Urinary bladder (tissue), 4 donors: ENCODE data around the gene MRPL11. TPM values are rescaled to one million over a fixed set of nuclear protein-coding genes. Genes with fewer than 3 reads are reported as not detected.
"Not testable (repeated sequence)": the region's sequence is repeated elsewhere in the genome, so short reads cannot be mapped to it uniquely, and the experiment has no call there.

Experiments used
- DNase-seq: peaks from one replicate; pipeline ENCODE4 v3.0.0-alpha.2; 2015; ENCODE audit errors: extremely low spot score
- H3K27ac ChIP-seq: one replicate; pipeline ENCODE4 v1.5.1; 2013; ENCODE audit warnings: low read depth, mild to moderate bottlenecking, moderate library complexity
- H3K36me3 ChIP-seq: one replicate; pipeline ENCODE4 v1.6.1; 2013; ENCODE audit warnings: mild to moderate bottlenecking, moderate library complexity; ENCODE audit not compliant: insufficient read depth
- H3K4me1 ChIP-seq: one replicate; pipeline ENCODE4 v1.6.1; 2013; ENCODE audit warnings: mild to moderate bottlenecking, moderate library complexity; ENCODE audit not compliant: insufficient read depth
- H3K4me3 ChIP-seq: one replicate; pipeline ENCODE4 v1.5.1; 2013; ENCODE audit warnings: low read depth, low read length
- WGBS: extraction: QIAGEN DNeasy Blood & Tissue Kit; methylation state at CpG from one replicate; pipeline ENCODE4 v1.1.7; 2013; 5-methylcytosine and 5-hydroxymethylcytosine counted together
- polyA plus RNA-seq: library from polyadenylated mRNA; stranded (reverse); fragments of 200-250 nt; gene quantifications from one replicate; pipeline ENCODE4 v1.2.3, GENCODE V29; 2013
- total RNA-seq: library from RNA; depleted of rRNA; stranded (reverse); fragments of >200 nt; gene quantifications from one replicate; pipeline ENCODE4 v1.2.3, GENCODE V29; 2014
- donor health status: healthy with polysubstance abuse.
- donor health status: healthy.

MRPL11 gene
- total and polyA plus RNA-seq, 2 donors: 32.9 to 54.9 TPM

GRCh38 chr11:66462010-66462409 lies 23.4 kb upstream of the MRPL11 start:
- no peak for DNase-seq
- no peaks in the 10 kb centered on the region for H3K36me3 ChIP-seq

GRCh38 chr11:66459138-66459778 lies 20.6 kb upstream of the MRPL11 start:
- WGBS: 47% methylated on average over 5 of the region's 5 CpGs
- DNase-seq: no peak
- Histone ChIP-seq H3K27ac (no peak overlapping the region), H3K4me1 (no peaks in the 10 kb centered on the region), H3K36me3 (no peaks in the 10 kb centered on the region), H3K4me3 (no peak overlapping the region)

More at GRCh38 chr11:66462010-66462409, 23.4 kb upstream of the MRPL11 start:
- no peak overlapping the region for H3K4me3 ChIP-seq
- H3K4me1 ChIP-seq: no peaks in the 10 kb centered on the region
- H3K27ac ChIP-seq: no peak overlapping the region

GRCh38 chr11:66457826-66458225 lies 19.2 kb upstream of the MRPL11 start:
- WGBS: 88% methylated on average over 6 of the region's 6 CpGs
- no peak overlapping the region for H3K27ac ChIP-seq

DNA sequence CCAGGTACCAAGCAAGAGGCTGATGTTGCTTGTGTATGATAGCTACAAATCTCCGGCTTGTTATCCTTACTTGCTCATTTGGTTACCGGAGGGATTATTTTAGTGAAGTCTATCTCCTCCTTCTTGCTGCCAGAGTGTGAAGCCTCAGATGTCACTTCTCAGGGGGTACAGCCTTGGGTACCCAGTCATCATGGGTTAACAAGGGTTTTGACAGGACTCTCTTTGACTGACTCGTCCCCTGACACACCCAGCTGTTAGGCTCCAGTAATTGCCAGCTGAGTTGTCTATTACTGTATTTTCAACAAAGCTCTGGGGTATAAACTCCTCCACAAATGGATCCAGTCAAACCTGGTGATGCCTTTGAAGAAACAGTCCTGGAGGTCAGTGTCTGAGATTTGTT lies 16.2 kb upstream of the MRPL11 start:
- Histone ChIP-seq H3K27ac (no peak overlapping the region), H3K4me1 (no peaks in the 10 kb centered on the region), H3K4me3 (no peak overlapping the region), H3K36me3 (no peaks in the 10 kb centered on the region)
- WGBS: 45% methylated on average over 3 of the region's 3 CpGs
- DNase-seq: no peak

More at GRCh38 chr11:66457826-66458225, 19.2 kb upstream of the MRPL11 start:
- Histone ChIP-seq H3K4me3 (no peak overlapping the region), H3K36me3 (no peaks in the 10 kb centered on the region), H3K4me1 (no peaks in the 10 kb centered on the region)
- DNase-seq: no peak

- H3K4me3 ChIP-seq: no peak overlapping the region
- no peak for DNase-seq
- H3K4me1 ChIP-seq: no peaks in the 10 kb centered on the region
- no peak overlapping the region for H3K27ac ChIP-seq
- WGBS: 39% methylated on average over 6 of the region's 6 CpGs
- H3K36me3 ChIP-seq: no peaks in the 10 kb centered on the region
Measured at GRCh38 chr11:66454247-66454646, 15.6 kb upstream of the MRPL11 start.

GRCh38 chr11:66451663-66452062 lies 13.0 kb upstream of the MRPL11 start:
- no peak overlapping the region for H3K27ac ChIP-seq
- no peak overlapping the region for H3K4me3 ChIP-seq
- no peaks in the 10 kb centered on the region for H3K4me1 ChIP-seq
- 87% methylated on average over 4 of the region's 4 CpGs for WGBS
- DNase-seq: no peak
- H3K36me3 ChIP-seq: no peaks in the 10 kb centered on the region

GRCh38 chr11:66450560-66450959 lies 11.9 kb upstream of the MRPL11 start:
- Histone ChIP-seq H3K36me3 (no peaks in the 10 kb centered on the region), H3K4me1 (no peaks in the 10 kb centered on the region), H3K27ac (no peak overlapping the region), H3K4me3 (no peak overlapping the region)
- no peak for DNase-seq
- 65% methylated on average over 4 of the region's 4 CpGs for whole genome bisulfite sequencing

DNA sequence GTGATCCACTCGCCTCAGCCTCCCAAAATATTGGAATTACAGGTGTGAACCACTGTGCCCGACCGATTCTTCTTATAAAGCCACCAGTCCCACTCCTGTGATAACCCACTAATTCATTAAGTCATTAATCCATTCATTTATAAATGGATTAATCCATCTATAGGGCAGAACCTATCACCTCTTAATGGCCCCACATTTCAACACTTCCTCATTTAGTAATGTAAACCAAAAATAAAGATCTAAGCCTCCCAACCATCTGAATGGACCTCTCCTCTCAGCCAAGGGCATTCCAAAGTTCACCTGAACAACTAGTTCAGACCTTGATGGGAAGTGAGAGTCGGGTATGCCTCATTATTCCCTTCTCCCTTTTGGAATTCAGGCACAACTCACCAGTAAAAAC lies 9.9 kb upstream of the MRPL11 start:
- DNase-seq: no peak
- WGBS: 75% methylated on average over 4 of the region's 4 CpGs
- Histone ChIP-seq H3K4me1 (no peaks in the 10 kb centered on the region), H3K36me3 (no peaks in the 10 kb centered on the region), H3K4me3 (no peak overlapping the region), H3K27ac (no peak overlapping the region)

GRCh38 chr11:66447012-66447411 lies 8.4 kb upstream of the MRPL11 start:
- Histone ChIP-seq H3K27ac (no peak overlapping the region), H3K36me3 (no peaks in the 10 kb centered on the region), H3K4me3 (no peak overlapping the region), H3K4me1 (no peaks in the 10 kb centered on the region)
- no peak for DNase-seq

DNA sequence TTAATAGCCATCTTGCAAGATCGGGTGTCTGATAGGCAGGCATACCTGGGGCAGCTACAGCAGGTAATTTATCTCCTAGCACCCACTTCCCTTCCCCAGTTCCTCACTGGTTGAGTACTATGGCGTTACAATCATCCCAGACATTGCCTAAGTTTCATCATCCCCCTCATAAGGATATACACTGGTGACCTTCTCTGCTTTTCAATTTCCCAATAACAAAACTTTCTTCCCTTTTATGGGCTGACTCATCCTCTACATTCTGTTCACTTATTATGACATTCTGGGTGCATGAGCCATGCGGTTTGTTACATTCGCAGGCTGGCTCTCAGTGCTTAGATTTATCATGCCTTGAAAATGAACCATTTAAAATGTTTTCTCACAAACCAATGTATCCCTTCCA lies 5.0 kb upstream of the MRPL11 start:
- Histone ChIP-seq H3K36me3 (no peaks in the 10 kb centered on the region), H3K4me1 (no peaks in the 10 kb centered on the region), H3K27ac (no peak overlapping the region), H3K4me3 (no peak overlapping the region)
- no peak for DNase-seq
- WGBS: 84% methylated on average over 4 of the region's 4 CpGs

GRCh38 chr11:66440940-66441282 lies 2.3 kb upstream of the MRPL11 start:
- not testable (repeated sequence) for H3K27ac ChIP-seq, H3K4me1 ChIP-seq, H3K36me3 ChIP-seq, DNase-seq, H3K4me3 ChIP-seq
- WGBS: 91% methylated on average over 27 of the region's 27 CpGs

DNA sequence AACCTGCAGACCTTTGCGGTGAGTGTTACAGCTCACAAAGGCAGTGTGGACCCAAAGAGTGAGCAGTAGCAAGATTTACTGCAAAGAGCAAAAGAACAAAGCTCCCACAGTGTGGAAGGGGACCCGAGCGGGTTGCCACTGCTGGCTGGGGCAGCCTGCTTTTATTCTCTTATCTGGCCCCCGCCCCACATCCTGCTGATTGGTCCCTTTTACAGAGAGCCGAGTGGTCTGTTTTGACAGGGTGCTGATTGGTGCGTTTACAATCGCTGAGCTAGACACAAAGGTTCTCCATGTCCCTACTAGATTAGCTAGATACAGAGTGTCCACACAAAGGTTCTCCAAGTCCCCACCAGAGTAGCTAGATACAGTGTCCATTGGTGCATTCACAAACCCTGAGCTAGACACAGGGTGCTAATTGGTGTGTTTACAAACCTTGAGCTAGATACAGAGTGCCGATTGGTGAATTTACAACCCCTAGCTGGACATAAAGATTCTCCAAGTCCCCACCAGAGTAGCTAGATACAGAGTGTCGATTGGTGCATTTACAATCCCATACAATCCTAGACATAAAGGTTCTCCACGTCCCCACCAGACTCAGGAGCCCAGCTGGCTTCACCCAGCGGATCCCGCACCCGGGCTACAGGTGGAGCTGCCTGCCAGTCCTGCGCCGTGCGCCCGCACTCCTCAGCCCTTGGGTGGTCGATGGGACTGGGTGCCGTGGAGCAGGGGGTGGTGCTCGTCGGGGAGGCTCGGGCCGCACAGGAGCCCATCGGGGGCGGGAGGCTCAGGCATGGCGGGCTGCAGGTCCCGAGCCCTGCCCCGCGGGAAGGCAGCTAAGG lies 1.7 kb upstream of the MRPL11 start:
- not testable (repeated sequence) for H3K36me3 ChIP-seq, H3K4me3 ChIP-seq, H3K4me1 ChIP-seq, H3K27ac ChIP-seq, DNase-seq
- 91% methylated on average over 29 of the region's 29 CpGs for WGBS

DNA sequence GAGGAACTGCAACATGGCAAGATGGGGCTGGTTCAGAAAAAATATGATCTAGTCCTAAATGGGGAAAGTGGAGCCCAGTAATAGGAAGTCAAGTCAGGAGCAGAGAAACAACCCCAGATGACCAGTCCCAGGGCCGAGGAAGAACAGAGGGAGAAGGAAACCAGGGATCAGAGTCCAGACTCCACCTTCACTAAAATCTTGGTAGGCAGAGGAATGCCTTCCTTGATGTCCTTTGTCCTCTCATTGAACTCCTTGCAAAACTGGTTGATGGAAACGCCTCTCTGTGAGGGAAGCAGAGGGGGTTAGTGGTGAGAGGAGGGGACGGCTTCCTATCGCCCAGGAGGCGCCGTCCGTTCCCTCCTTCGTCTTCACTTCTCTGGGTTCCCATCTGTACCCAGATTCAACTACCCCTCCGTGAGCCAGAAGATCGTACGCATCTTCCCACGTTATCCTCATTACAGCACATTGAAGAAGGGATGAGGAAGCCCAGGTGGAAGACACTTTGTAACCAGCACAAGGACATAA lies 607 bp downstream of the MRPL11 start:
- H3K27ac ChIP-seq: no peak overlapping the region
- peak overlapping the region; percentile 67 for H3K4me3 ChIP-seq
- H3K36me3 ChIP-seq: peaks cover 3% of the 10 kb centered on the region
- no peak for DNase-seq
- WGBS: 5% methylated on average over 12 of the region's 12 CpGs
- no peaks in the 10 kb centered on the region for H3K4me1 ChIP-seq

DNA sequence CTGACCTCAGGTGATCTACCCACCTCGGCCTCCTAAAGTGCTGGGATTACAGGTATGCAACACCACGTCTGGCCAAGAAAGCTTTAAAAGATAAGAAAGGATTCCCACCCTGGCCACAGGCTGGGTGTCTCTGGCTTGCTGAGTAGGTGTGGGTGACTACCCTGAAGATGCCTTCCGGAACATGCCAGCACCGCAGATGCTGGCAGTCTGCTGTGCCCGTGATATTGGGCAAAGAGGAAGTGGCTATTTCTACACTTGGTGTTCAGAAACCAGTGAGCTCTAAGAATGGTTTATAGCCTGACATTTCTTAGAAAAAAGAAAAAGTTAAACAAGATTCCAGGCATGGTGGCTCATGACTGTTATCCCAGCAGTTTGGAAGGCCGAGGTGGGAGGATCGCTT lies 6.1 kb downstream of the MRPL11 start:
- no peak for DNase-seq
- no peak overlapping the region for H3K27ac ChIP-seq
- H3K4me3 ChIP-seq: no peak overlapping the region
- peaks cover 3% of the 10 kb centered on the region for H3K36me3 ChIP-seq
- H3K4me1 ChIP-seq: no peaks in the 10 kb centered on the region
- WGBS: 91% methylated on average over 7 of the region's 7 CpGs
